Panc1 (cell line): ENCODE results near the gene PLEKHO2.

ENCODE experiments used
- POLR2AphosphoS5 ChIP-seq: IDR thresholded peaks from 2 replicates; pipeline ENCODE4 v1.6.1; 2012; ENCODE audit warnings: mild to moderate bottlenecking, low read depth, low read length, moderate library complexity
- SIN3A ChIP-seq: IDR thresholded peaks from 2 replicates; pipeline ENCODE4 v1.6.1; 2012; ENCODE audit warnings: low read depth, mild to moderate bottlenecking, low read length, moderate library complexity, borderline replicate concordance; ENCODE audit not compliant: insufficient read depth
- TF ChIP-seq, protein P1 (sequence below): fragments of 450-650 bp; IDR thresholded peaks from 2 replicates; pipeline ENCODE4 v1.5.1; 2017; ENCODE audit warnings: mild to moderate bottlenecking

GRCh38 chr15:64911311-64912186 is 69.8 kb downstream of the PLEKHO2 start, which contains the start of gene ANKDD1A:
- TF ChIP-seq, protein P1, sequence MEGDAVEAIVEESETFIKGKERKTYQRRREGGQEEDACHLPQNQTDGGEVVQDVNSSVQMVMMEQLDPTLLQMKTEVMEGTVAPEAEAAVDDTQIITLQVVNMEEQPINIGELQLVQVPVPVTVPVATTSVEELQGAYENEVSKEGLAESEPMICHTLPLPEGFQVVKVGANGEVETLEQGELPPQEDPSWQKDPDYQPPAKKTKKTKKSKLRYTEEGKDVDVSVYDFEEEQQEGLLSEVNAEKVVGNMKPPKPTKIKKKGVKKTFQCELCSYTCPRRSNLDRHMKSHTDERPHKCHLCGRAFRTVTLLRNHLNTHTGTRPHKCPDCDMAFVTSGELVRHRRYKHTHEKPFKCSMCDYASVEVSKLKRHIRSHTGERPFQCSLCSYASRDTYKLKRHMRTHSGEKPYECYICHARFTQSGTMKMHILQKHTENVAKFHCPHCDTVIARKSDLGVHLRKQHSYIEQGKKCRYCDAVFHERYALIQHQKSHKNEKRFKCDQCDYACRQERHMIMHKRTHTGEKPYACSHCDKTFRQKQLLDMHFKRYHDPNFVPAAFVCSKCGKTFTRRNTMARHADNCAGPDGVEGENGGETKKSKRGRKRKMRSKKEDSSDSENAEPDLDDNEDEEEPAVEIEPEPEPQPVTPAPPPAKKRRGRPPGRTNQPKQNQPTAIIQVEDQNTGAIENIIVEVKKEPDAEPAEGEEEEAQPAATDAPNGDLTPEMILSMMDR = no peak
- 0 out of 2 replicates have a peak, but pooled peaks have one; percentile 11 for TF ChIP-seq SIN3A
- TF ChIP-seq POLR2AphosphoS5 = peak; percentile 34; the same call in 1 of the 2 replicates
